NCI-H2029 treated with DMSO at 0.1 percent for 48 hours (cell line): ENCODE data around the gene FAM135A.
"Not testable (repeated sequence)": the region's sequence is repeated elsewhere in the genome, so short reads cannot be mapped to it uniquely, and the experiment has no call there.

Experiments used
- DNase-seq: peaks from one replicate; lab custom pipeline; 2025; lab: John Stamatoyannopoulos, UW

The FAM135A gene

GRCh38 chr6:70547905-70548304, 134.6 kb downstream of the FAM135A start:
- no peak for DNase-seq

GRCh38 chr6:70549327-70549726, 136.0 kb downstream of the FAM135A start:
- DNase-seq, result no peak

- DNase-seq, result no peak
These were observed 138.3 kb downstream of the FAM135A start for GRCh38 chr6:70551566-70551965.

- not testable (repeated sequence) for DNase-seq
These were observed 139.1 kb downstream of the FAM135A start for GRCh38 chr6:70552286-70552940.

- no peak for DNase-seq
These were observed 139.7 kb downstream of the FAM135A start for GRCh38 chr6:70552974-70553373.

- no peak for DNase-seq
These were observed 144.7 kb downstream of the FAM135A start for GRCh38 chr6:70557998-70558397.

GRCh38 chr6:70562401-70562800, 149.1 kb downstream of the FAM135A start:
- DNase-seq, result not testable (repeated sequence)

GRCh38 chr6:70563530-70563929, 150.2 kb downstream of the FAM135A start:
- no peak for DNase-seq

GRCh38 chr6:70566751-70567382, 153.6 kb downstream of the FAM135A start, which contains the start of gene SDHAF4:
TSS of gene SDHAF4 (plus strand) at chr6:70566930. CDS start at chr6:70566941, 11 bp downstream.
- DNase-seq, result peak; percentile 69

- DNase-seq, result no peak
These were observed 161.3 kb downstream of the FAM135A start for GRCh38 chr6:70574643-70575042.

GRCh38 chr6:70575899-70576495, 162.7 kb downstream of the FAM135A start:
- DNase-seq, result no peak

GRCh38 chr6:70586114-70586513, 172.8 kb downstream of the FAM135A start:
- DNase-seq, result no peak

- no peak for DNase-seq
These were observed 177.1 kb downstream of the FAM135A start for GRCh38 chr6:70590400-70590799.

GRCh38 chr6:70592391-70593117, 179.2 kb downstream of the FAM135A start:
- no peak for DNase-seq

GRCh38 chr6:70593118-70593486, 179.8 kb downstream of the FAM135A start:
- DNase-seq, result no peak

- DNase-seq, result no peak
These were observed 185.9 kb downstream of the FAM135A start for GRCh38 chr6:70599187-70599586.

- DNase-seq, result no peak
These were observed 187.7 kb downstream of the FAM135A start for GRCh38 chr6:70601014-70601413.

GRCh38 chr6:70604254-70604653, 190.9 kb downstream of the FAM135A start:
- no peak for DNase-seq

GRCh38 chr6:70607371-70607770, 194.1 kb downstream of the FAM135A start:
- not testable (repeated sequence) for DNase-seq

GRCh38 chr6:70609181-70609580, 195.9 kb downstream of the FAM135A start:
- DNase-seq, result not testable (repeated sequence)
